22Rv1 (cell line): Measurements from ENCODE around the gene LHFPL4.

Experiments used
- H3K27ac ChIP-seq: fragments of 450-650 bp; 2 replicates; pipeline ENCODE4 v1.5.1; 2017
- ZFX ChIP-seq: fragments of 450-650 bp; IDR thresholded peaks from 2 replicates; pipeline ENCODE4 v1.6.1; 2017; ENCODE audit warnings: antibody characterized with exemption, borderline replicate concordance
- TF ChIP-seq, protein P1 (sequence below): fragments of 450-650 bp; IDR thresholded peaks from 2 replicates; pipeline ENCODE4 v1.5.1; 2017; ENCODE audit warnings: mild to moderate bottlenecking

The LHFPL4 gene

DNA sequence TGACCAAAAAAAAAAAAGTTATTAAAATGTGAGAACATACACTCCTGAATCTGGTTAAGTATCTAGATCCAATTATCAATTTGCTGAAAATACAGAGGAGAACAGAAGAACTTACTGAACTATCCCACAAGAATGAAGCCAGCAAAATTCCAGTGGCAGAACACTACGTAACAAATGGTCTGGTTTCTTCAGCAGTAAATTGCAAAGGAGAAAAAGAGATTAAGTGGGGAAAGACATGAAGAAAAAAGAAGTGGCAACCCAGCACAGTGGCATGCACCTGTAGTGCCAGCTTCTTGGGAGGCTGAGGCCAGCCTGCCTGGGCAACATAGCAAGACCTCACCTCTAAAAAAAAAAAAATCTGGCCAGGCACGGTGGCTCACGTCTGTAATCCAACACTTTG lies 62.1 kb downstream of the LHFPL4 start:
- no peak for TF ChIP-seq ZFX
- TF ChIP-seq, protein P1, sequence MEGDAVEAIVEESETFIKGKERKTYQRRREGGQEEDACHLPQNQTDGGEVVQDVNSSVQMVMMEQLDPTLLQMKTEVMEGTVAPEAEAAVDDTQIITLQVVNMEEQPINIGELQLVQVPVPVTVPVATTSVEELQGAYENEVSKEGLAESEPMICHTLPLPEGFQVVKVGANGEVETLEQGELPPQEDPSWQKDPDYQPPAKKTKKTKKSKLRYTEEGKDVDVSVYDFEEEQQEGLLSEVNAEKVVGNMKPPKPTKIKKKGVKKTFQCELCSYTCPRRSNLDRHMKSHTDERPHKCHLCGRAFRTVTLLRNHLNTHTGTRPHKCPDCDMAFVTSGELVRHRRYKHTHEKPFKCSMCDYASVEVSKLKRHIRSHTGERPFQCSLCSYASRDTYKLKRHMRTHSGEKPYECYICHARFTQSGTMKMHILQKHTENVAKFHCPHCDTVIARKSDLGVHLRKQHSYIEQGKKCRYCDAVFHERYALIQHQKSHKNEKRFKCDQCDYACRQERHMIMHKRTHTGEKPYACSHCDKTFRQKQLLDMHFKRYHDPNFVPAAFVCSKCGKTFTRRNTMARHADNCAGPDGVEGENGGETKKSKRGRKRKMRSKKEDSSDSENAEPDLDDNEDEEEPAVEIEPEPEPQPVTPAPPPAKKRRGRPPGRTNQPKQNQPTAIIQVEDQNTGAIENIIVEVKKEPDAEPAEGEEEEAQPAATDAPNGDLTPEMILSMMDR, result no peak
- no peak overlapping the region for H3K27ac ChIP-seq

DNA sequence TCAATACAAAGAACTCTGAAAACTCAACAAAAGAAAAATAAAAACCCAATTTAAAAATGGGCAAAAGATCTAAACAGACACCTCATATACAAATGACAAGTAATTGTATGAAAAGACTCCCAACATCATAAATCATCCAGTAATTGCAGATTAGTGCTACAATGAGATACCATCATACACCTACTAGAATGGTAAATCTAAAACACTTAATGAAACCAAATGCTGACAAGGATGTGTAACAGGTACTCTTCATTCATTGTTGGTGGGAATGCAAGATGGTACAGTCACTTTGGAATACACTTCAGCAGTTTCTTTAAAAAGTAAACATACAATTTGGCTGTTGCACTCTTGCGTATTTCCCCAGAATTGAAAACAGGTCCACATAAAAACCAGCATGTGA lies 68.4 kb downstream of the LHFPL4 start:
- no peak overlapping the region for H3K27ac ChIP-seq
- no peak for TF ChIP-seq ZFX
- TF ChIP-seq, protein P1, result no peak

DNA sequence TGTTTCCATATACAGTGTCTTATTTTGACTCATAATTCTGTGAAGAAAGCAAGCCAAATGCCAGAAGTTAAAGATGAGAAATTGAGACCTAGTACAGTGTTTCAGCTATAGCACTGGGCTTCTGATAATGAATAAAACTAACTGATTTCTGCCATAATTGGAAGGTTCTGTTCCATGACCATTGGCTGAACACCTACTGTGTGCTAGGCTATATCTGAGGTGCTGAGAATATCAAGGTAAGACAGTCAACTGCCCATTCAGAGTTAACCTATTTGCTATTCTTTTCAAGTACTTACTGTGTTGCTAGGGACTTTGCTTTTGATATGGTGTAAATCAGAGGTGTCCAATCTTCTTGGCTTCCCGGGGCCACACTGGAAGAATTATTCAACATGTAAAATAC lies 73.4 kb downstream of the LHFPL4 start:
- TF ChIP-seq ZFX, result no peak
- TF ChIP-seq, protein P1, result no peak
- H3K27ac ChIP-seq, result no peak overlapping the region

DNA sequence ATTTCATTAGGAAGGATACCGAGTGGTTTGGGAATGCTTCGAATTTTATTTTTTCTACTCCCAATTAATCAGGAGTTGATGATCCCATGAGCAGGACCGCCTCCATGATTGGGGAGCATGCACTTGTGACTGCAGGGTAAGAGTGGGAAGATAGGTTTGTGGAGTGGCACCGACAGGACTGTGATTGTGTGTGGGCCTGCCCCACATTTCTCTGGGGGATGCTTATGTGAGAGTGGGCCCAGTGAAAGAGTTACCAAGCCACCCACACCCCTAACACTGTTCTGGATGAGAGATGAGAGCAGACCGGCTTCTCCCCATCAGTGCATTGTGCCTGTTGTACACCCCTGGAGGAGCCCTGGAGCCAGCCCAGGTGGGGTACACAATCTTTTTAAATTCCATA lies 76.7 kb downstream of the LHFPL4 start:
- TF ChIP-seq ZFX, result no peak
- TF ChIP-seq, protein P1, result no peak

DNA sequence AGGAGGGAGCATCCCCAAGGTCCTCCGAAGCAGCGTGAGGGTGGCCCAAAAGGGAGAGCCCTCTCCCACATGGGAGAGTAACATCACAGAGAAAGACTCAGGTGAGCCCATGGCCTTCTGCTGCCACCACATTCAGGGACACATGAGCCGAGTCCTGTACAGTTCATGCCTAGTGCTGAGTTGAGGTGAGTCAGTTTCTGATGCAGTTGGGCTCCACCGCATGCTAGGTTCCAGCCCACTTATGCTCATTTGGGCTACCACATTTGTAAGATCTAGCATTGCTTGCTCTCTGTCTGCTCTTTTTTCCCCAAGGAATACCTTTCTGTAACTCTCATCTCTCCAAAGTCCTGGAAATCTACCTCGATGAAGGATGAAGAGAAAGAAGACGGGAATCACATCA lies 79.1 kb downstream of the LHFPL4 start:
- H3K27ac ChIP-seq, result no peak overlapping the region
- TF ChIP-seq ZFX, result no peak
- TF ChIP-seq, protein P1, result no peak

More for the DNA sequence above, 76.7 kb downstream of the LHFPL4 start:
- no peak overlapping the region for H3K27ac ChIP-seq

DNA sequence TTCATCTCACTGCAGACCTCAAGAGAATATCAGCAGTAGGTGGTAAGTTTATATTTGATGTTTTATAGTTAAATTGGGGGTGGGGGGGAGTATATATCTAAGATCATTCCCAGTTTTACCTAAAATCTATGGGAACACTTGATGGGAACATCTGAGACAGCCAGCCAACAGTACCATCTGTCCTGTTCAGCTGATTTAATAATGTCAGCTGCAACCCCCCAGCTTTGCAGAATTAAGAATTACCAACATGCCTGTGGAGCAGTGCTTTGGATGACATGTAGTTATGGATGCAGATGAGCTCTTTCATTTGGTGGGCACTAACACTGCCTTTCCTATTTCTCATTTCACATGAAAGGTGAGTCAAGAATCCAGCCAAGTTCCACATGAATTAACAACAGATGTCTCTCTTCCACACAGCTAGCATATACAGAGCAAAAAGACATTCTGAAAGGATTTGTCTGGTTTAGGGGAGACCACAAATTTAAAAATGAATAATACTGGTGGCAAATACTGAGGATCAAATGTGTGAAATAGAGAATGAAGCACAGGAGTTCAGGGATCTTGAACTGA lies 80.0 kb downstream of the LHFPL4 start:
- H3K27ac ChIP-seq, result no peak overlapping the region
- no peak for TF ChIP-seq ZFX
- TF ChIP-seq, protein P1, result no peak

DNA sequence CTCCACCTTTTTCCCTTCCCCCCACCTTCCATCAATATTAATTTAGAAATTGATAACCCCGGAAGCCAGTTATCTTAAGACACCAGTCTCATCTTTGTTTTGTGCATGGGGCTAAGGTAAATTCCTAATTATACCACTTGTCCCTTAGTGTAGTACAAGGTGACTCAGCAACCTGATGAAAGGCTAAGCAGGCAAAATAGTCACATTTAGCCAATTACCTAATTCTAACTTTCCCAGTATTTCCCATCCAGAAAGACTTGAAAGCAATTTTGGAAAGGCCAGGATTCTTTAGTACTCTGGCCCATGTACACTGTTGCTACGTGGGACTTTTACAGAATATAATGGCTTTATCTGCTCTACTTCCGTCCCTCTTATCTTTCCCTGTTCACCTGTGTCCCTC lies 83.6 kb downstream of the LHFPL4 start:
- H3K27ac ChIP-seq, result no peak overlapping the region
- TF ChIP-seq ZFX, result no peak
- TF ChIP-seq, protein P1, result no peak
